Testis (tissue), 2 donors: ENCODE data around the gene HPSE.

ENCODE experiments used
- POLR2A ChIP-seq: fragments of 450-650 bp; IDR thresholded peaks from one replicate; pipeline ENCODE4 v1.6.1; 2017; ENCODE audit warnings: antibody characterized with exemption, mild to moderate bottlenecking, moderate library complexity
- TF ChIP-seq, protein P1 (sequence below), 3 experiments: fragments of 450-650 bp in 2 of 3; fragments of 200-600 bp in 1 of 3; sonication (generic) in 1 of 3; IDR thresholded peaks; one replicate each; pipeline ENCODE4 v1.5.1; 2016 to 2019; ENCODE audit warnings: antibody characterized with exemption in 3 of 3, mild to moderate bottlenecking in 2 of 3, moderate library complexity in 1 of 3

DNA sequence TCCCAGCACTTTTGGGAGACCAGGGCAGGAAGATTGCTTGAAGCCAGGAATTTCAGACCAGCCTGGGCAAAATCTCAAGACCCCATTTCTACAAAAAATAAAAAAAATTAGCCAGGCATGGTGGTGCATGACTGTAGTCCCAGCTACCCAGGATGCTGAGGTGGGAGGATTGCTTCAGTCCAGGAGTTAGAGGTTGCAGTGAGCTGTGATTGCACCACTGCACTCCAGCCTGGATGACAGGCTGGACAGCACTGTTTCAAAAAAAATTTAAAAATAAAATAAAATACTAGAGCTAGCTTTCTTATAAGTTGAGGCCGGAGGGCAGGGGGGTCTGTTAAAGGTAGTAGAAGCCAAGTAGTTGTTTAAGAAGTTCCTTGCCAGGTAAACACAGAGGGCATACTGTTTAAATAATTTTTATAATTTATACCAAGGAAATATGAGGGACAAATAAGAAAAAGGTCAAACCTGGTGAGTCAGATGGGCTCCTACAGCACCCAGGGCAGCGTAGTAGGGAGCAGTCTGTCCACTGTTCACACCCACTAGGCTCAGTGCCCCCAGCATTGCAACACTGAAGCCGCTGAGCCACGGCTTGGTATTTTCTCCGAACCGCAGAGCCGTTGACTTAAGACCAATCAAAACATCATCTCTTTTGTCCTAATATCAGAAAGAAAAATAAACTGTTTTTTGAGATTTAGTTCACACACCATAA, 67.4 kb downstream of the HPSE start:
- TF ChIP-seq, protein P1, sequence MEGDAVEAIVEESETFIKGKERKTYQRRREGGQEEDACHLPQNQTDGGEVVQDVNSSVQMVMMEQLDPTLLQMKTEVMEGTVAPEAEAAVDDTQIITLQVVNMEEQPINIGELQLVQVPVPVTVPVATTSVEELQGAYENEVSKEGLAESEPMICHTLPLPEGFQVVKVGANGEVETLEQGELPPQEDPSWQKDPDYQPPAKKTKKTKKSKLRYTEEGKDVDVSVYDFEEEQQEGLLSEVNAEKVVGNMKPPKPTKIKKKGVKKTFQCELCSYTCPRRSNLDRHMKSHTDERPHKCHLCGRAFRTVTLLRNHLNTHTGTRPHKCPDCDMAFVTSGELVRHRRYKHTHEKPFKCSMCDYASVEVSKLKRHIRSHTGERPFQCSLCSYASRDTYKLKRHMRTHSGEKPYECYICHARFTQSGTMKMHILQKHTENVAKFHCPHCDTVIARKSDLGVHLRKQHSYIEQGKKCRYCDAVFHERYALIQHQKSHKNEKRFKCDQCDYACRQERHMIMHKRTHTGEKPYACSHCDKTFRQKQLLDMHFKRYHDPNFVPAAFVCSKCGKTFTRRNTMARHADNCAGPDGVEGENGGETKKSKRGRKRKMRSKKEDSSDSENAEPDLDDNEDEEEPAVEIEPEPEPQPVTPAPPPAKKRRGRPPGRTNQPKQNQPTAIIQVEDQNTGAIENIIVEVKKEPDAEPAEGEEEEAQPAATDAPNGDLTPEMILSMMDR (IDR thresholded peaks at IDR 0.05), result no peak
- no peak for TF ChIP-seq POLR2A
